Endothelial cell of umbilical vein (primary cell): ENCODE results near the gene SLC2A6. TPM values are rescaled to one million over a fixed set of nuclear protein-coding genes. Genes with fewer than 3 reads are reported as not detected.

ENCODE experiments used
- BruUV-seq: library from RNA; stranded (reverse); fragments of 400-500 nt; replicated peaks from 2 replicates; lab custom pipeline; 2021; lab: Mats Ljungman, UMichigan
- CTCF ChIA-PET: fragments of 300-600, 350-600 bp; sonication (Branson Sonifier 250); formaldehyde crosslinking; loops from one replicate; lab custom pipeline; 2021; ENCODE audit warnings: antibody characterized with exemption, inconsistent platforms; lab: Charles Lee
- POLR2A ChIA-PET: fragments of 300-600, 350-600 bp; sonication (Branson Sonifier 250); formaldehyde crosslinking; loops from one replicate; lab custom pipeline; 2021; ENCODE audit warnings: antibody characterized with exemption, inconsistent platforms; lab: Charles Lee
- DNase-seq: peaks from one replicate; pipeline ENCODE4 v3.0.0-alpha.2; 2011; ENCODE audit warnings: low read depth, low spot score
- FAIRE-seq: peaks from 2 replicates; lab custom pipeline; 2011; peaks lifted over from hg19 to GRCh38; lab: Jason Lieb, UNC
- H2AFZ ChIP-seq: 2 replicates; pipeline ENCODE4 v1.6.0; 2012; ENCODE audit warnings: low read depth, low read length, control low read depth, inconsistent platforms
- H3K27ac ChIP-seq: 2 replicates; pipeline ENCODE4 v1.5.1; 2011; ENCODE audit warnings: low read depth, mild to moderate bottlenecking, control low read depth, low read length, moderate library complexity; ENCODE audit not compliant: insufficient read depth
- H3K27me3 ChIP-seq, 2 experiments: 2 replicates each; pipeline versions ENCODE4 v1.6.0 to v1.6.1; 2011; ENCODE audit warnings: low read length in 2 of 2, mixed read lengths in 1 of 2; ENCODE audit not compliant: control insufficient read depth in 2 of 2, insufficient read depth in 2 of 2
- H3K36me3 ChIP-seq, 2 experiments: 2 replicates in 1 of 2; 3 replicates in 1 of 2; pipeline ENCODE4 v1.5.1; 2011; ENCODE audit warnings: low read length in 2 of 2, mild to moderate bottlenecking in 1 of 2, moderate library complexity in 1 of 2; ENCODE audit not compliant: control insufficient read depth in 2 of 2, insufficient read depth in 2 of 2; ENCODE audit errors: extremely low read depth in 1 of 2
- H3K4me1 ChIP-seq: 3 replicates; pipeline ENCODE4 v1.5.1; 2011; ENCODE audit warnings: mild to moderate bottlenecking, low read length; ENCODE audit not compliant: control insufficient read depth, insufficient read depth; ENCODE audit errors: extremely low read depth
- H3K4me2 ChIP-seq: 2 replicates; pipeline ENCODE4 v1.6.1; 2011; ENCODE audit warnings: low read length, control low read depth, mixed read lengths; ENCODE audit not compliant: insufficient read depth
- H3K4me3 ChIP-seq, 3 experiments: fragments of 200-600 bp in 1 of 3; sonication (generic), shearing (Covaris generic) in 1 of 3; replicated peaks in 1 of 3; 2 replicates each; pipeline ENCODE4 v1.5.1; 2011 to 2016; ENCODE audit warnings: control low read depth in 3 of 3, low read length in 3 of 3, mild to moderate bottlenecking in 2 of 3, inconsistent platforms in 1 of 3, low read depth in 1 of 3, moderate library complexity in 1 of 3; ENCODE audit not compliant: insufficient read depth in 1 of 3
- H3K79me2 ChIP-seq: 2 replicates; pipeline ENCODE4 v1.6.0; 2012; ENCODE audit warnings: low read length, inconsistent platforms; ENCODE audit not compliant: control insufficient read depth, insufficient read depth
- H3K9ac ChIP-seq: replicated peaks from 2 replicates; pipeline ENCODE3; 2011; ENCODE audit warnings: low read length, control low read depth; ENCODE audit not compliant: insufficient read depth; ENCODE audit errors: extremely low read depth
- H3K9me1 ChIP-seq: replicated peaks from 3 replicates; pipeline ENCODE4 v1.6.0; 2011; ENCODE audit warnings: mild to moderate bottlenecking, low read length; ENCODE audit not compliant: control insufficient read depth, insufficient read depth; ENCODE audit errors: extremely low read depth
- H3K9me3 ChIP-seq: replicated peaks from 2 replicates; pipeline ENCODE4 v1.5.1; 2012; ENCODE audit warnings: low read length, inconsistent platforms; ENCODE audit not compliant: control insufficient read depth, insufficient read depth
- H4K20me1 ChIP-seq: replicated peaks from 2 replicates; pipeline ENCODE3; 2011; ENCODE audit warnings: mild to moderate bottlenecking, low read length; ENCODE audit not compliant: control insufficient read depth, insufficient read depth; ENCODE audit errors: extremely low read depth
- EZH2 ChIP-seq: IDR thresholded peaks from 2 replicates; pipeline ENCODE4 v1.6.1; 2012; ENCODE audit warnings: borderline replicate concordance, low read depth, mild to moderate bottlenecking, moderate library complexity, low read length, inconsistent platforms; ENCODE audit not compliant: severe bottlenecking
- FOS ChIP-seq: IDR thresholded peaks from 2 replicates; pipeline ENCODE4 v1.6.1; 2011; ENCODE audit warnings: mild to moderate bottlenecking, low read length, moderate library complexity, borderline replicate concordance; ENCODE audit not compliant: insufficient read depth
- GATA2 ChIP-seq: IDR thresholded peaks from 2 replicates; pipeline ENCODE4 v1.7.0; 2011; ENCODE audit warnings: low read depth, mild to moderate bottlenecking, moderate library complexity, mixed read lengths, low read length; ENCODE audit not compliant: insufficient read length, insufficient read depth
- JUN ChIP-seq: IDR thresholded peaks from 2 replicates; pipeline ENCODE4 v1.6.1; 2011; ENCODE audit warnings: borderline replicate concordance, low read depth; ENCODE audit not compliant: insufficient read length, insufficient read depth
- MYC ChIP-seq: IDR thresholded peaks from one replicate; pipeline ENCODE4 v1.6.1; 2011; ENCODE audit warnings: mild to moderate bottlenecking, low read depth, low read length
- dilution Hi-C: fragments of 300-500 bp; cut with MboI; formaldehyde crosslinking; loops from one replicate; pipeline ENCODE4 v1.15.0; 2019; ENCODE audit warnings: low sequenced_read_pairs; ENCODE audit not compliant: extremely low pct_ligation_motif_present
- intact Hi-C: fragments of 100-400 bp; cut with micrococcal nuclease; formaldehyde crosslinking; loops from one replicate; pipeline ENCODE4 v1.10.0; 2022
- polyA plus RNA-seq, 4 experiments: library from polyadenylated mRNA; depleted of rRNA in 3 of 4; stranded (reverse) in 3 of 4; unstranded in 1 of 4; fragments of >200 nt; gene quantifications; 2 replicates each; pipeline versions ENCODE4 v1.2.1 to v1.2.3, GENCODE V29; 2011 to 2012; ENCODE audit warnings: missing spikeins in 1 of 4
- total RNA-seq: library from RNA; stranded (reverse); gene quantifications from 2 replicates; pipeline ENCODE4 v1.2.3, GENCODE V29; 2021
- TF ChIP-seq, protein P1 (sequence below), 2 donors: IDR thresholded peaks; 1 replicate in 1 of 2; 2 replicates in 1 of 2; pipeline ENCODE4 v1.5.1; 2011; ENCODE audit warnings: low read length in 2 of 2, mild to moderate bottlenecking in 2 of 2, moderate library complexity in 2 of 2, control low read depth in 1 of 2, inconsistent platforms in 1 of 2, low read depth in 1 of 2; ENCODE audit not compliant: insufficient read depth in 1 of 2; ENCODE audit errors: extremely low read depth in 1 of 2

The SLC2A6 gene
- total and polyA plus RNA-seq, 2 donors (not counting 3 experiments of a cell fraction or from before 2014, with no cell fraction given) = 35.7 to 39.6 TPM

- no peak overlapping the region for H3K4me3 ChIP-seq
- ChIA-PET POLR2A (no interaction called here), CTCF (interaction anchor here (0.9 kb wide), 1 partner anchor 33 kb away, joined by 3 read pairs; no protein-coding TSS in a partner anchor)
- FAIRE-seq = no peak
- no peaks in the 10 kb centered on the region for H3K9me3 ChIP-seq
- TF ChIP-seq MYC (no peak), EZH2 (no peak), GATA2 (no peak), JUN (no peak), FOS (no peak)
- TF ChIP-seq, protein P1, sequence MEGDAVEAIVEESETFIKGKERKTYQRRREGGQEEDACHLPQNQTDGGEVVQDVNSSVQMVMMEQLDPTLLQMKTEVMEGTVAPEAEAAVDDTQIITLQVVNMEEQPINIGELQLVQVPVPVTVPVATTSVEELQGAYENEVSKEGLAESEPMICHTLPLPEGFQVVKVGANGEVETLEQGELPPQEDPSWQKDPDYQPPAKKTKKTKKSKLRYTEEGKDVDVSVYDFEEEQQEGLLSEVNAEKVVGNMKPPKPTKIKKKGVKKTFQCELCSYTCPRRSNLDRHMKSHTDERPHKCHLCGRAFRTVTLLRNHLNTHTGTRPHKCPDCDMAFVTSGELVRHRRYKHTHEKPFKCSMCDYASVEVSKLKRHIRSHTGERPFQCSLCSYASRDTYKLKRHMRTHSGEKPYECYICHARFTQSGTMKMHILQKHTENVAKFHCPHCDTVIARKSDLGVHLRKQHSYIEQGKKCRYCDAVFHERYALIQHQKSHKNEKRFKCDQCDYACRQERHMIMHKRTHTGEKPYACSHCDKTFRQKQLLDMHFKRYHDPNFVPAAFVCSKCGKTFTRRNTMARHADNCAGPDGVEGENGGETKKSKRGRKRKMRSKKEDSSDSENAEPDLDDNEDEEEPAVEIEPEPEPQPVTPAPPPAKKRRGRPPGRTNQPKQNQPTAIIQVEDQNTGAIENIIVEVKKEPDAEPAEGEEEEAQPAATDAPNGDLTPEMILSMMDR (IDR thresholded peaks at IDR 0.05; ENCODE audit: extremely low read depth in 1 of 2, insufficient read depth in 1 of 2, low read depth in 1 of 2, low read length in 2 of 2) = no peak
- H2AFZ ChIP-seq = no peak overlapping the region
- dilution Hi-C loops = no loop called here
- no peaks in the 10 kb centered on the region for H3K36me3 ChIP-seq
- H3K9ac ChIP-seq = no peak overlapping the region
- H3K4me1 ChIP-seq = no peaks in the 10 kb centered on the region
- no peaks in the 10 kb centered on the region for H4K20me1 ChIP-seq
- intact Hi-C loops = no loop called here
- no peaks in the 10 kb centered on the region for H3K9me1 ChIP-seq
- no TSS peak for BruUV-seq
- no peaks in the 10 kb centered on the region for H3K27me3 ChIP-seq
- no peak overlapping the region for H3K27ac ChIP-seq
- no peaks in the 10 kb centered on the region for H3K79me2 ChIP-seq
- H3K4me2 ChIP-seq = no peak overlapping the region
- no peak for DNase-seq
These were observed 40.8 kb upstream of the SLC2A6 start for GRCh38 chr9:133519693-133520092.
